Adrenal gland (tissue), 5 donors: ENCODE measurements around the gene SLC26A1.

Experiments used
- CTCF ChIP-seq, 6 experiments: fragments of 450-650 bp in 4 of 6; fragments of 200-600 bp in 2 of 6; sonication (generic) in 1 of 6; IDR thresholded peaks; 1 replicate in 5 of 6; 2 replicates in 1 of 6; pipeline versions ENCODE4 v1.5.1 to v1.8.0; 2016 to 2021; ENCODE audit warnings: antibody characterized with exemption in 6 of 6, mild to moderate bottlenecking in 2 of 6, moderate library complexity in 1 of 6
- POLR2A ChIP-seq, 2 donors: fragments of 450-650 bp; IDR thresholded peaks; one replicate each; pipeline ENCODE4 v1.6.1; 2017; ENCODE audit warnings: antibody characterized with exemption in 2 of 2, mild to moderate bottlenecking in 2 of 2, moderate library complexity in 1 of 2
- donor health status: DM: no; HTN: no; CAD: no.

GRCh38 chr4:945274-946102 lies 47.7 kb downstream of the SLC26A1 start:
- no peak for TF ChIP-seq CTCF (IDR thresholded peaks at IDR 0.05)
- TF ChIP-seq POLR2A (IDR thresholded peaks at IDR 0.05), result no peak
